GM21390 (cell line): ENCODE results near the gene PTPRE.

Experiments used
- ATAC-seq: cut with Tn5 transposase; IDR thresholded peaks from one replicate; pipeline ENCODE4 v1.9.1; 2021; ENCODE audit not compliant: unreplicated experiment

PTPRE gene

DNA sequence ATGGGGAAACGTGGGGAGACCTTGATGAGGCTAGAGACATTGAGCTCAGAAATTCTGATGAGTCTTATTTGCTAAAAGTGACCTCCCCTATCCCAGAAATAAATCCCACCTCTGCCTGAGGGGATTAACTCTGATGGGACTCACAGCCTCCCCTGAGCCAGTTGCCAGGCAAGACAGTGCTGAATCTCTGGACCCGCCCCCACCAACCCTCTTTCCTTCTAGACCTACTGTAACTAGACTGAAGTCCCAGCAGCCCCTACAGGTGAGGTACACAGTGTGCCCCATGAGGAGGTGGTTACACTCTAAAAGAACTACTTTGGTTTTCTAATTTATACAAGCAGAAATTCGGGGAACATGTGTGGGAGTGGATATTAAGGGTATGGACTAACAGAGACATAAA, 42.9 kb downstream of the PTPRE start:
- ATAC-seq = no peak

DNA sequence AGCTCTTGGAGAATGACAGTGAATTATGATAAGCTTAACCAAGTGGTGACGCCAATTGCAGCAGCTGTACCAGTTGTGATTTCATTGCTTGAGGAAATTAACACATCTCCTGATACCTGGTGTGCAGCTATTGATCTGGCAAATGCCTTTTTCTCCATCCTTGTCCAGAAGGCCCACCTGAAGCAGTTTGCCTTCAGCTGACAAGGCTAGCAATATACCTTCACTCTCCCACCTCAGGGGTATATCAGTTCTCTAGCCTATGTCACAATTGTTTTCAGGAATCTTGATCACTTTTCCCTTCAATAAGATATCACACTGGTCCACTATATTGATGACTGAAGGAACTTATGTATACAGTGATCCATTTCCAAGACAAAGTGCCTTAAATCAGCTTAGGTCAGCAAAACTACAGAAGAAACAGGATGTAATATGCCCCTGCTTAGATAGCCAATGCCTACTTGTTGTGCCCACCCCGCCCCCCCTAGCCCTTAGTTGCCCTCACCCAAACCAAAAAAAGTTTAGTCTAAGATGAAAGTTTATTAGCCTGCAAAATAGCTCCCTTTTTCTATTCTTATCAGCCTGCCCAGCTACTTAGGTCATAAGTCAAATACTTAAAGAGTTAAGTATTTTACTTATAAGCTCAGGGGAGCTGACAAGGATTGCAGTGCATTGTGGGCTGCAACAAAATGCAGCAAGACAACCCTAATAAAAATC, 45.1 kb downstream of the PTPRE start:
- ATAC-seq = no peak

DNA sequence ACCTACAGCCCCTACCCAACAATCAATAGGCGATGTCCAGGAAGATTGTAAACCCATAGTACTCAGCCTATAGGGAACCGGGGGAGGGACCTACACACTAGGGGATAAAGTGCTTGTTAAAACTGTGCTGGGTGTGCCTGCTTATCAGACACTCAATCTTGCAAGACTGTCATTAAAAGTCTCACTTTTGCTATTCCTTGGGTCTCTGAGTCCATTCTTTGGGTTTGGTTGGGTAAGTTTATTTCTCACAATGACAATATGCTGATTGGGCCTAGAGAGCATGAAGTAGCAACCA, 45.6 kb downstream of the PTPRE start:
- no peak for ATAC-seq

DNA sequence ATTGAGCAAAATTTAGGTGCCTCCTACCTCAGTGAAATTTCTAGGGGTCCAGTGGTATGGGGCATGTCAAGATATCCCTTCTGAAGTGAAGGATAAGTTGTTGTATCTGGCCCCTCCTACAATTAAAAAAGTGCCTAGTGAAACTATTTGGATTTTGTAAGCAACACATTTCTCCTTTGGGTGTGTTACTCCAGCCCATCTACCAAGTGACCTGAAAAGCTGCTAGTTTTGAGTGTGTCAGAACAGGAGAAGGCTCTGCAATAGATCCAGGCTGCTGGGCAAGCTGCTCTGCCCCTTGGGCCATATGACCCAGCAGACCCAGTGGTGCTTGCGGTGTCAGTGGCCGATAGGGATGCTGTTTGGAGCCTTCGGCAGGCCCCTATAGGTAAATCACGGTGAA, 46.0 kb downstream of the PTPRE start:
- ATAC-seq = no peak

DNA sequence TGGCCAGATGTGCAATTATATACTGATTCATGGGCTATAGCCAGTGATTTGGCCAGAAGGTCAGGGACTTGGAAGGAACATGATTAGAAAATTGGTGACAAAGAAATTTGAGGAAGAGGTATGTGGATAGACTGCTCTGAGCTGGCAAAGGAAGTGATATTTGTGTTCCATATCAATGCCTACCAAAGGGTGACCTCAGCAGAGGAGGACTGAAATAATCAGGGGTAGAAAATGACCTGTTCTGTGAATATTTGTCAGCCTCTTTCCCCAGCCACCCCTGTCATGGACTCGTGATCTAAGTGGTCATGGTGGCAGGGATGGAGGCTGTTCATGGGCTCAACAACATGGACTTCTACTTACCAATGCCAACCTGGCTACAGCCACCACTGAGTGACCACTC, 47.0 kb downstream of the PTPRE start:
- ATAC-seq = no peak

DNA sequence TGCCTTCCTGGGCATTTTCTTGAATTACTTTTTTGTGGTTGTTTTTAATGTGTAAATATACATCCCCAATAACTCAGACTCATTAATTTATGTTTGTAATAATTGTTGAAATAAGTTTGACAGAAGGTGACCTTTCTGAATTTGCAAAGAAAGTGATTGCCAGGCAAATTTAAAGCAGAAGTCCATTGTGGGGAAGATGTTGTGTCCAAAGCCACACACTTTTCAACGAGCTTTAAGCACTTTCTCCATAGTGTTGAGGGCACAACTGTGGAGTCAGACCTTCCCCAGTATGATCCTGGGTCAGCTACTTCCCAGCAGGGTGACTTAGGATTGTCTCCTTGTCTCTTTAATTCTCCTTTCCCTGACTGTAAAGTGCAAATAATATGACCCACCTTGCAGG, 52.5 kb downstream of the PTPRE start:
- no peak for ATAC-seq

DNA sequence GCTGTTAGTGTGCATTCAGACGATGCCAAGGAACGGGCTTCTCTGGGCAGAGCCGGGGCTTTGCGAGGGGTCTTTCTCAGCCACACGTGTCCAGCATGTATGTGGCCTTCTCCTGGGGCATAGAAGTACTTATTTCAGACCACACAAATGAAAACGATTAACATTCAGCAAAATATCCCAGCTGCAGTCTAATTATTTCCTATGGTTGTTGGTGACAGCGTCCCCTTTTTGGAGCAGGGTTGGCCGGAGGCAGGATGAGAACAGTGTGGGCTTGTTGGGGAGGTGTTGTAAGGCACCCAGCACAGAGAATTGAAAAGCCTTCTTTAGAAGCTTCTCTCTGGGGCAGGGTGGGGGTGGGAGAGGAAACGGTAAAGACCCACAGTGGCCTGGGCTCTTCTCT, 54.2 kb downstream of the PTPRE start:
- no peak for ATAC-seq

DNA sequence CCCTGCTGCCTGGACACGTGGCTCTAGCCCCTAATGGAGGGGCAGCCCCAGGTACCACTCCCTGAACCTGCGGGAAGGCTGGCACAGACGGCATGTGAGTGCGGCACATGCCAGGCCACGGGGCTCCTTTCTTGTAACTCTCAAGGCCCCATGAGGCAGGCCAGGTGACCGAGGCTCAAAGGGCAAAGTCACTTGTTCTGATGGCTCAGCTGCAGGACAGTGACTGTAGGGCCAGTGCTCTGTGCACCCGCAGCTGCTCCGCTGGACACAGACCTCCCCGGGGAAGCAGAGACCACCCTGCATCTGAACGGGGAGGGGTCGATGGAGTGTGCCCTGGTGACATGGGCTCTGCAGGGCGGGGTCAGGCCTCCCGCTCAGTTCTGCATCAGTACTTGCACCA, 55.3 kb downstream of the PTPRE start:
- ATAC-seq = no peak

DNA sequence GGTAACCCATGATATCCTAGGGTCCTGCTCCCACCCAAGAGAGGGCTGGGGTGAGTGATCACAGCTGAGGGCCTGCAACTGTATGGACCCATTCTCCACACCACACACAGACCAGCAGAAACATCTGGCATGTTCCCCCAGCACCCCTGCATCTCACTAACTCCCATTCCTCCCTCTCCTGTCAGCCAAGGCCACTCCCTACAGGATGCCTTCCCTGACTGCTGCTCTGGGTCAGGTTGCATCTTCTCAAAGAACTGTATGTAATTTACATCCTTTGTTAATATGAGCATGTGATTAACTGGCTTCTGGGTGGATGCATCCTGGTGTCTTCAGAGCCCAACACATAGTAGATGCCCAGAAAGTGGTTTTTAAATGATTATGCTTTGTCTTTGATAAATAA, 56.2 kb downstream of the PTPRE start:
- ATAC-seq = no peak

DNA sequence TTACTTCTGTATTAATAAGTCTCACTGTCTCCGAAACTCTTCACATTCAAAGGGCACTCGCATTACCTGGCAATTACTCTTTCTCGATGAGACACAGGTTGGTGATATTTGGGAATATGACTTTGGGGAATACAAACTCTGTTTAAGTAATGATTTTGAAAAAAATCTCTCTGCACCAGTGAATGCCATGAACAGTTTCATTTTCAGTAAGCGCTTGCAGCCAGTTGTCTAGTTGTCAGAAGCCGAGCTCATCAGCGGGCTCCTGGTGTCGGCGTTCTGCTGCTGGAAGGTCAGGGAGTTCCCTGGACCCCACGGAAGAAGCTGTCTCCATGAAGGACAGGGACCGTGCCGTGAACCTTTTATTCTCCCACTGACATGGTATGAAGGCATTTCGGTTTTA, 57.7 kb downstream of the PTPRE start:
- ATAC-seq = no peak

DNA sequence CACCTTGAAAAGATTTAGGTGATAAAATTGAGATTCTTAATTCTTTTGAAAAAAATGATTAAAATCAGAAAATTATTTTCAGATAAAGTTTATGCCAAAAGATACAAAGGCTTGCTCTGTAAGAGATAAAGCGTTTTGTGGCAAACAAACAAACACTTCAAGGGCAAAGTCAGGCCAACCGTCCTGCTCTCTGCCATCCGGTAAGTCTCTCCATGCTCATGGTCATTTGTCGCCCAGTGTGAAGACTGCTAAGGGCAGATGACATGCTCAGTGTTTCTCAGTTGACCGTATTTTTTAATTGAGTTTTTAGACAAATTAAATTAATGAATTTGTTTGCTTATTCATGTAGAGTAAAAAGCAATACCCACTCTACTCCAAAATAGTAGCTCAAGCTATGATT, 60.0 kb downstream of the PTPRE start:
- no peak for ATAC-seq

DNA sequence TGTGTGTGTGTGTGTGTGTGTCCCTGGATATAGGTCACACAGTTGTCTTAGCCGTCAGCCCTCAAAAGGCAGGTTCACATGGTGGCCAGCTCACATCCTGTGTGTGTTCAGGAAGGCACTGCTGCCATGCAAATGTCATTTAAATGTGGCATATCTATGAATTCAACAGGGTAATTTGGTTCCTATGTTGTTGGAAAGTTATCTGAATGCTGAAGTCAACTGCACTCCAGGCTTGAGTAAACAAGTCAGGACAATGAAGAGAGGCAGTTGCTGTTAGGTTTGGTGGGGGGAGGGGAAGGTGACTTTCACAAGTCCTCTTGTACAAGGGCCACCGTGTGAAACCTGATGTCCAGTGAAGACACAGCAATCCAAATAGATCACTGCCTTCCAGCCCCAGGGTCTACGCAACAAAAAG, 61.1 kb downstream of the PTPRE start:
- ATAC-seq = no peak

DNA sequence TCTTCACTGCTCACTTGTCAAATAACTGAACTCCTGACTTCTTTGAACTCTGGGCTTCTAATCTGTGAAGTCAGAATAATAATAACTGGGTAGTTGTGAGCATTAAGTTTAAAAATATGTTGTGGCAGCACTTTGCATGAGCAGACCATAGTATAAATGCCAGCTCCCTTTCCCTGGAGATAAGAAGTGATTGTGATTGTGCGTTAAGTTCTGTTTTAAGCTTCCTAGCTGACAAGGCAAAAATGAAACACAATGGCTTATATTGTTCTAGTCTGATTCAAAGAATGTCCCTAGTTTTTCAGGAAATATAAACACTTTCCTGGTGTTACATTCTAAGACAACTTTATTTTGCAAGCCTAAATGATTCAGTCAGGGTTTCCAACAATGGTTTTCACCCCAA, 61.8 kb downstream of the PTPRE start:
- ATAC-seq = no peak

DNA sequence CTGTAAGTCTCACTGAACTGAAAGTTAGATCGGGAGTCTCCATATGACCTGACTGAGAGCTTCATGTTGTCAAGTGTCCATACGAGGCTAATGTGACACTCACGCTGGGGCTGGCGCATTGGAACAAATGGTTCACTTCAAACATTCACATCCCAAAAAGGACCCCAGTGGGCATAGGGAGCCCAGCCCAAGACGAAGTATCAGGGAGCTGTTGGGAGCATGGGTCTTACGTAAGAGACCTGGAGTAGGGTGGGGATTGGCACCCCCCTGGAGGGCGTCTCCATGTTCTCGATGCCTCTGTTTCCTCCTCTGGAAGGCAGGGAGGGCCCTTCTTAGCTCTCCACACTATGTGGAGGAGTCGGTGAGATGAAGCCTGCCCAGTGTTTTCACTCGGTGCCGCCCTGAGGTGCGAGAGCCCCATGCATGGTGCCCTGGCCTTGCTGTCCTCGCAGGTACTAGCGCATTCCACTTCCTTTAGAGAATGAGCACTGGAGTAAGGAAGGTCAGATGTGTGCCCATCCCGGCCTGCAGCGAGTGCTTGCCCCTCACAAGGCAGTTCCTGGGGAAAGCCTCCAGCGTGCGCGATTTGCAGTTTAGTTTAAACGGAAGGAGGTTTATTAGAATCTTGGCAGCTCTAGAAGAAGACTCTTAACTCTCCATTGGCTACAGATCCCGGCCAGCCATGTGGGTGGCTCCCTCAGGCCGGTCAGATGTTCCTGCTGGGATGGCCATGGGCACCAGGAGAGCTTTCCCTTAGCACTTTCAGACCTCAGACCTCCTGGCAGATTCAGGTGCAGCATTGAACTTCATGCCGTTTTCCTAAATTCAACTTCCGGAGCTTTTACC, 64.4 kb downstream of the PTPRE start:
- no peak for ATAC-seq

DNA sequence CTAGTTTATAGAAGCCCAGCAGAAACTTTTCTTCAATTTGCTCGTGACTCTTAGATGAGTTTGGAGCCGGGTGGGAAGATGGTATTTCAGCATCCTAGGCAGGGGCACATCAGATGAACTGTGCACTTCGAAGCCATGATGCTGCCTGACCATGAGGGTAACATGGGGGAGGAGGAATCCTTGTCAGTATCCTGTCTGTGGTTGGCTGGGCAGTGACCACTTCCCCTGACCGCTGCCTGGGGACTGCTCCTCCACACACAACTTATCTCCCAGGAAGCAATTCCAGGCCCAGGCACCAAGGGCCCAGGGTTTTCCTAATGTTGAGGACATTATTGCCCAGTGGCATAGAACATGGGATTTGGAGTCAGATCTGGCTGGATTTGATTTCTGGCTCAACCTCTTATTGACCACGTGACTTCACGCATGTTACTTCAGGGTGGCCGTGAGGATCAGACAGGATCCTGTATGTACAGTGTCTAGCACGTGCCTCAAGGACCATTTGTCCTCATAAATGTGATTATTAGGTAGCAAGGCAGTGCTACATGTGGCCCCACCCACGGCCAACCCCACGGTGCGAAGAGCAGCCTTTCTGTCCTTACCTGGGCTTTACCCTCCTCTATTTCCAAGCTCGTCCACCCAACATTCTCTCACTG, 65.2 kb downstream of the PTPRE start:
- ATAC-seq = no peak

DNA sequence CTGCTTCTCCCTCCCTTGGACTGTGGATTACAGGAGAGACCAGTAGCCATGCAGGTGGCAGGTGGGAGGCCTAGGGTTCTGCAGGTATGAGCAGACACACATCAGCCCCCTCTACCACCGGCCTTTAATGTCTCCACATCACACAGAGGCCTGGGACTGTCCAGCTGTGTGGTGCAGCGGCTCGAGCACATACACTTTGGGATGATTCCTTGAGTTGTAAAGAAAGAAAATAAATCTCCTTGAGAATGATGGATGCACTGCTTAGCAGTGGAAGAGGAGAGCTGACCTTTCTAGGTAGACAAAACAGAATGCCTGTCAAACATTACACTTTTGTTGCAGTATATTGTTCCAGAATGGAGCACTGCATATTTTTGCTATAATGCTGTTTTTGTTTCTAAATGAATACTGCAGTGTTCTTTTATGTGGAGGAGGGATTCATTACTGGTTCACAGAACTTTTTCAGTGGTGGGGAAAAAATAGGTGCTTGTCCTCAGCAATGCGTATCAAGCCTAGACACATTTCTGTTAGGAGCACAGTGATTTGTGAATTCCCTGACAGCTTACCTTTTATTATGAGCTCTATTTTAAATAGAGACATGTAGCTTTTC, 66.0 kb downstream of the PTPRE start:
- no peak for ATAC-seq

DNA sequence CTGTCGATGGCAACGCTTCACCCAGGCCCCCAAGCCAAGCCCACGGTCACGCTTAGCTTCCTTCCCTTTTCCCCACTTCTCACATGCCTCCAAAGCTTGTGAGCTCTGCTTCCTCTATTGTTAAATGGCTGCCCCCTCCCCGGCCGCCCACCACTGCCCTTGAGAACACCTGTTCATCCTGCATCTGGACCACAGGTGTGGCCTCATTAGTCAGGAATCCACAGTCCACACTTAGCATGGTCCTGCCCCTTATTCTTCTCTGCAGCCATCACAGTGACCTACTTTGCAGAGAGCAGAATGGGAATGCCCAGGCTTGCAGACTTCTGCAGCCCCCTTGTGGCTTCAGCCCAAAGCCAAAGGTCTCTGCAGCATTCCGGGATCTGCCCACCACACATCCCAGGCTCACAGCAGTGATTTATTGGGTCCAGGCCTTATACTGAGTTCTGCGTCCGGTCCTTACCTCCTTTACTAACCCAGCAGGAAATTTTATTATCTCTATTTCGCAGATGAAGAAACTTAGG, 66.9 kb downstream of the PTPRE start:
- ATAC-seq = no peak

DNA sequence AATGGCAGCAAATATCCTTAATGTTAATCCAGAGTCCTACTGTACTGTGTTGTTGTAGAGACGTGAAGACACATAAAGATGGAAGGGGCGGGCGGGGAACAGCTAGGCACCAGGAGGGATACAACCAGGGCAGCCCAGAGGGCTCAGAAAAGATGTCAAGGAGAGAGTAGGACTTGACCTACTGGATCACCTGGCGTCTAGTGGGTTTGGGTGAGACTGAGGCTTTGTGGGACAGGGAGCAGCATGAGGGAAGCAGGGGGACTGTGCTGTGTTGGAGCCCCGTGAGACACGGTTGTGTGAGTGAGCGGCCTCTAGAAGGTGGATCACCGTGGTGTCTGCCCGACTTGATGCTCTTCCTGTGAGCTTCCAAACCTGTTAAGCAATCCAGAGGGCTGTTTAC, 68.0 kb downstream of the PTPRE start:
- no peak for ATAC-seq

DNA sequence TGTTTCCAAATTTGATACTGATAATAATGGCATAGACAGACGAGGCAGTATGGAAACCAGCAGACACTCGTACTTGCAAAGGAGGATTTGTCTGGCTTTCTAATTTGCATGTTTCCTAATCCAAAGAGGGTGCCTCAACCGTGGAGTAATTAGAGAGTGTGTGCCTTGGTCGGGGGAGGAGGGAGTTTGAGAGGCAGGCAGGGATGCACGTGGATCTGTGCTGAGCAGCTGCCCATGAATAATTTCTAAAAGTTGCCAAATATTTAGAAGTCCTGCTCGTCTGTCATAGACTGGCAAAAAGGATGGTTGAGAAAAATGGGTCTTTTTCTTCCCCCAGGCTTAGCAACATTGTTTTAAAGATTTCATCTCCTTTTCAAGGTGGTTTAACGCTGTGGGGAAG, 69.4 kb downstream of the PTPRE start:
- ATAC-seq = no peak

DNA sequence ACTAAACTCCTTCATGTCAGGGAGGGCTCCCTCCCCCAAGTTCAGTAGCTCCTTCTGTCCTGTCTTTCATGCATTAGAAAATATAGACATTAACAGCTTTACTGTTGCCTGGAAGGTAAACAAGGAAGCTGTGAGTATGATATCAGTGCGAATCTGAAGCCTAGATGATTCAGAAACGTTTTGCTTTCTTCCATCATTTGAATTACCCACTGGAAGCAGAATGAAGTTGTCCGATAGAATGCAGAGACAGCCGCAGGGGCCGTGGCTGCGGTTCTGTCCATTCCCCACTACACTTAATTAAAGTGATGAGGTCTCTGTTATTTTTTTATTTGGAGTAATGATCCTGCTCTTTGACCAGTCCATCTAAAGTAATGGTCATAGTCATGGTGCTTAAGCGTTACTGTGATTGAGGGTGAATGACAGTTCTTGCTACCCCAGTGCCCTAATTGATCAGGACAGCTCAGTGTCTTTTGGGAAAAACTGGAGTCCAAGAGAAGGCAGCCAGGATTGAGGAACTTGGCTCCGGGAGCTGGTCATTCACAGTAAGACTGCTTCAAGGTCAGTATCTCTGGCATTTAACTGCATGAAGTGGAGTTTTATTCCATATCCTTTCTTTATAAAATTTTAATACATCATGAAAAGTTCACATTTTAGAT, 69.9 kb downstream of the PTPRE start:
- no peak for ATAC-seq

DNA sequence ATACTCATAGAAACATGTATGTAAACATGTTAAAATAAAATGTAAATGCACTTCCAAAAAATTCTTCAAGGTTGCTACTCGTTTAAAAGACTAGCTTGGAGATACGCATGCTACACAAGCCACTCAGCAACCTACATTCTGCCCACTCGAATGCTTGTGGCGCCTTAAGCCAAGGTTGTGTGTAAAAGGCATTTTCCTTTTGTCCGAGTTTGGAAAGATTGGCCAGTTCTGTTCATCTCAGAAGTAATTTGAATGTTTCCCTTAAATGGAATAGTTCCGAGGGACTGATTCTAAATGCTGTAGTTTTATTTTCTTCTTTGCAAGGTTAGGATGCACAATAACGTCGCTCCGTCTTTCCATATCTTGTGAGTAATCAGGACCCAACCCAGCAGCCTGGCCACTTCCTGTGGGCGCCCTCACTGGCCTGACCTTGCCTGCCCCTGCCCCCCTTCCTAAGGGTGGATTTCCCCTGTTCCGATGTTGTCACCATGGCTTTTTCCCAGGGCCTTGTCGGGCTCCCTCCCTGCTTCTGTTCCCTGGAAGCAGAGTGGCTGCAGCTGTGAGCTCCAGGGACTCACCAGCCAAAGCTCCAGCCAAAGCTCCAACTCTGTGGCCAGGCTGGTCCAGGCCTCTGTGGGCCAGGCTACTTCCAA, 70.6 kb downstream of the PTPRE start:
- no peak for ATAC-seq
